Left kidney (tissue), 2 donors: ENCODE data around the gene KCNMA1. TPM values are rescaled to one million over a fixed set of nuclear protein-coding genes. Genes with fewer than 3 reads are reported as not detected.

Experiments used
- DNase-seq: peaks from one replicate; pipeline ENCODE4 v3.0.0-alpha.2; 2013
- polyA plus RNA-seq: library from polyadenylated mRNA; unstranded; fragments of 120-200 nt; gene quantifications from one replicate; pipeline ENCODE4 v1.2.1, GENCODE V29; 2013; ENCODE audit not compliant: insufficient read length

The KCNMA1 gene
- polyA plus RNA-seq, 1 donor = 3.6 TPM

DNA sequence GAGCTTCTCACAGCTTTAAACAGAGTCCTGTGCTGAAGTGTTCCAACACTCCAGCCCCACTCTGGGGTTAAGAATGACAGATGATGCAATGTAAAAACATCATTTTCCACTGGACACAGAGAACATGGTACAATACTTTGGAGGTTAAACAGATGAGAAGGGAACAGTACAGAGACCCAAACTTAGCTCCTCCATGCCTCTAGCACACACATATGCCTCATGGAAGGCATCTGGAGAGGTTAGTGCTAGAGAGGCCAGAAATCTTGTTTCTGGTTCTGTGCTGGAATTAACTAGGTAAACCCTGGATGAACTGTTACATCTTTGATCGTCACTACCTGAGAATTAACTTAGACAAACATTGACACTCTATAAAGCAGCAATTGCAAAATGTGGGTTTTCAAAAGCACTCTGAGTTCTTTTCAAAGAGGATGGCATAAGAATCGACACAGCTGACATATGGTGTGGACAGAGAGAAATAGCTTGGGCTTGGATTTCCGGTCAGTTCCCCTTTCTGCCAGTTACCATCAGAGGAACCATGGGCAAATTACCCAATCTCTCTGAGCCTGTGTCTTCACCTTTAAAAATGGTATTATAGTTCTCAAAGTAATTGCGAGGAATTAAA lies 81.9 kb downstream of the KCNMA1 start:
- no peak for DNase-seq

DNA sequence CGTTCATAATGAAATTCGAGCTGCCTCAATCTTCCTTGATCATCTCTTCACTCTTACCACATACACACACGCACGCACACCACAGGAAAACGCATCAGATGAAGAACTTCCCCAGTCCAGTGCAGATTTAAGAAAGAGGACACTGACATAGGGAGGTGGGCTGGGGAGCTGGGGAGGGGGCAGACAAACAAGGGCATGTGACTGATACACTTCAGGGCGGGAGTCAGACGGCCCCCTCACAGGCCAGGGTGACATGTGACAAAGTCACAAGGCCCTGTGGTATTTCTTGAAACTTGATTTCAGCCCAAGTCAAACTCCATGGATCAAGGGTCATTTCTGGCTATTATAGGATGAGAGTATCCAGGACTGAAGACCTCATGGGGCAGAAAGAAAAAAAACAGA lies 82.6 kb downstream of the KCNMA1 start:
- no peak for DNase-seq

- no peak for DNase-seq
Observed at GRCh38 chr10:77553966-77554365, 83.6 kb downstream of the KCNMA1 start.

- no peak for DNase-seq
Observed at GRCh38 chr10:77553311-77553710, 84.3 kb downstream of the KCNMA1 start.

GRCh38 chr10:77552252-77552651 lies 85.4 kb downstream of the KCNMA1 start:
- no peak for DNase-seq

GRCh38 chr10:77550378-77550777 lies 87.2 kb downstream of the KCNMA1 start:
- no peak for DNase-seq

GRCh38 chr10:77548671-77549070 lies 88.9 kb downstream of the KCNMA1 start:
- DNase-seq = no peak

GRCh38 chr10:77548157-77548556 lies 89.5 kb downstream of the KCNMA1 start:
- DNase-seq = no peak

GRCh38 chr10:77547307-77548050 lies 90.1 kb downstream of the KCNMA1 start:
- no peak for DNase-seq

- no peak for DNase-seq
Observed at GRCh38 chr10:77546042-77546441, 91.6 kb downstream of the KCNMA1 start.

DNA sequence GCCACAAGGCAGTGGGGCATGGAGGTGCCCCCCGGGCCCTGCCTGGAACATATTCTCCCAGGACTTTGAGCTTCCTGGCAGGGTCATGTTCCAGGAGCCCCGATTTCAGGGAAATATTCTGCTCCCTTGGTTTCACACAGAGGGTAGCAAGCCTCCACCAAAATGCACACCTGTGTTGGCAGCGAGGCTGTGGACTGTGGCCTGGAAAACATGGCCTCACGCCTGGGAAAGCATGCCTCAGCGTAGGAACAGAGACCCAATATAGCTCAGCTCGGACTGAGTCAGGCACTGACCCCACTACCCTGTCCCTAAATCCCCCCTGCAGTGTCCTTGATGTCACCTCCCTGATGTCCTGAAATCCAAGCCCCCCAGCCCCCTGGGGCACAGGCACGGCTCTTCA lies 92.0 kb downstream of the KCNMA1 start:
- no peak for DNase-seq

GRCh38 chr10:77544617-77545016 lies 93.0 kb downstream of the KCNMA1 start:
- no peak for DNase-seq

- DNase-seq = no peak
Observed at GRCh38 chr10:77542710-77543259, 94.8 kb downstream of the KCNMA1 start.

- no peak for DNase-seq
Observed at GRCh38 chr10:77541944-77542343, 95.7 kb downstream of the KCNMA1 start.

DNA sequence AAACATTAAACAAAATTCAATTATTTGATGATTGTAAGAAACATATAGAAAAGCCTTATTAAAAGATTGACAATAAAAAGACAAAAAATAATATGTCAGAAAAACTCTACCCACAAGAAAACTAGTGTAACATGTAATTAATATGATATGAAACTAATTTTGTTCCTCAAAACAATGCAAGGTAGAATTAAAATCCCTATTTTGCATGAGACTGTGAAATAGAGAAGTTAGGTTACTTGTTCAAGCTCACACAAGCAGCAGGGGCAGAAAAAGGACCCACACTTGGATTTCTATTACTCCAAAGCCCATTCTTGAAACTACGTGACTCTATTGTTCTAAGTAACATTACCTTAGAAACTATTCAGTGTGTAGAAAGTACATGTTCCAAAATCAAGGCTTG lies 96.4 kb downstream of the KCNMA1 start:
- DNase-seq = no peak

DNA sequence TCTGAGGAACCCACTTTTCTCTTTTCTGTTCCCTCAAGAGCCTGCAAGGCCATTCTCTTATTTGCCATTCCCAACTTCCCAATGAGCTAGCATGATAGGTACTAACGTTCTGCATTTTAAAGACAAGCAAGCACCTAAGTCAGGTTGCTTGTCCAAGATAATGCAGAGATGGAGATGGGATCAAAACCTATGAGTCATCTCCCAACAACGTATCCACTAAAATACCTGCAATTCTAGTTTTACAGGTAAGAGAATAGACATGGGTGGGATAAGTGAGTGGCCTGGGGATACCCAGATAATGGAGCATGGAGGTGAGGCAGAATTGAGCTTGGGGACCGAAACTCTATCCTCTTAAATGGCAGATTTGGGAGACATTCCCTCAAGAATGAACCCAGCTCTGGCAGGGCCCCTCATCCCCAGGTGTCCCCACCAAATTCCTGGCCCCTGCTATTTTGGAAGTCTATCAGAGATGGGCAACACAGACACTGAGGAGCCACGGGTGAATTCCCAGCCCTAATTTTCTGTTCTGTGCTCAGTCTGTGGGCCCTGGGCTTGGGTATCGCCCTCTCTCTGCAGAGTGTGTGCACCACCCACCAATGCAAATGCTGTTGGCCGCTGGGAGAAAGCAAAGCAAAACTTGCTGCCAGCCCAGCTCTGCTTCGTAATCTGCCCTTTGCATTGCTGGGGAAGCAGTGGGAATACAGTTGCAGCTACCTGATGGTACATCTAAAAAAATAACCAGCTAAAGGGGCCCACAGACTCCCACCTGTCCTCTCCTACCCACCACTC lies 98.3 kb downstream of the KCNMA1 start:
- no peak for DNase-seq

DNA sequence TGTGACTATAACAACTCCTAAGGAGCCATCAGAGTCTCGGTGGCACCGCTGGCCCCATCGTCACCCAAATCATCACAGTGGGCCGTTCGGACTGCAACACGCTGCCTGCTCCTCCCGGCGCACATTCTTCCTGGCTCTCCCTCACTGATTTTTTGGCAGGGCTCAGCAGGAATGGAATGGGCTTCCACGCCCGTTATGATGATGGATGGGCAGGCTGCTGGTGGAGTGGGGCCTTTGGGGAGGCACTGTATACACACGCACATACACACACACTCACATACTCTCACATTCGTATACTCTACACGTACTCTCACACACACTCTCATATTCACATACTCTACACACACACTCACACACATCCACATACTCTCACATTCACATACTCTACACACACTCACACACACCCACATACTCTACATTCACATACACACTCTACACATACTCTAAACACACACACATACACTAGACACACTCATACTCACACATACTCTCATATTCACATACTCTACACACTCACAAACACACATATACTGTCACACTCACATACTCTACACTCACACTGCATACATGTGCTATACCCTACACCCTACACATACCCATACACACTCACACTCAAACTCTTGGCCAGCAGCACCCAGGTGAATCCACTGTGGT lies 99.8 kb downstream of the KCNMA1 start:
- no peak for DNase-seq

DNA sequence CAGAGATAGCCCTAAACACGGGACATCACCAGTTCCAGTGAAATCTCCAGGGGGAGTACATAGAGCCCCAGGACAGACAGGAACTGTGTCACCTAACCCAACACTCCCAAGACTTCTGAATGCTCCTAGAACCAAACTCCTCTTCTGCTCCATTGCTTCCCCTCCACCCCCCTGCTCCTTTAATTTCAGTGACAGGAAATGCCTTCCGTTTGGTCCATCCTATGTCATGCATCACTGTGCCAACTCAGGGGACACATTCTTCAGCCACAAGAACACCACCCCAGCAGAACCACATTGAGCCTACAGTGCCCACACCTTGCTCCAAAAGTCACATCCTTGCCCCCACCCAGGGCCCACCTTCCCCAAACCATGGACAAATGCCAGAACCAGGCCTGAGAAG lies 100.5 kb downstream of the KCNMA1 start:
- DNase-seq = no peak

DNA sequence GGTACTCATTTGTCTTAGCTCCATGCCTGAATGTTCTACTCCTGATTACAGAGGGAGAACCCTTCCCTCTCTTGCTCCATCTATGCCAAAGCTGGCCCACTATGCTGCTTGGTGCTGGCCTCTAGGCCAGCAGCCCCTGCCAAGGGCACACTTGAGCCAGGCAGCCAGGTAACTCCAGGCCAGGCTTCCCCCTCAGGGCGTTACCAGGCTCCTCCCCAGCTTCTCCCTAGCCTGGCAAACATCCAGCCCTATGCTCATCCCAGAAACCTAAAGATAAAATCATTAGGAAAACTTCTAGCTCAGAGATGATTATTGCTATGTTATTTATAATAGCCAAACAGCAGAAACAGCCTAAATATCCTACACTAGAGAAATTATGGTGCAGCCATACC lies 103.7 kb downstream of the KCNMA1 start:
- DNase-seq = no peak

DNA sequence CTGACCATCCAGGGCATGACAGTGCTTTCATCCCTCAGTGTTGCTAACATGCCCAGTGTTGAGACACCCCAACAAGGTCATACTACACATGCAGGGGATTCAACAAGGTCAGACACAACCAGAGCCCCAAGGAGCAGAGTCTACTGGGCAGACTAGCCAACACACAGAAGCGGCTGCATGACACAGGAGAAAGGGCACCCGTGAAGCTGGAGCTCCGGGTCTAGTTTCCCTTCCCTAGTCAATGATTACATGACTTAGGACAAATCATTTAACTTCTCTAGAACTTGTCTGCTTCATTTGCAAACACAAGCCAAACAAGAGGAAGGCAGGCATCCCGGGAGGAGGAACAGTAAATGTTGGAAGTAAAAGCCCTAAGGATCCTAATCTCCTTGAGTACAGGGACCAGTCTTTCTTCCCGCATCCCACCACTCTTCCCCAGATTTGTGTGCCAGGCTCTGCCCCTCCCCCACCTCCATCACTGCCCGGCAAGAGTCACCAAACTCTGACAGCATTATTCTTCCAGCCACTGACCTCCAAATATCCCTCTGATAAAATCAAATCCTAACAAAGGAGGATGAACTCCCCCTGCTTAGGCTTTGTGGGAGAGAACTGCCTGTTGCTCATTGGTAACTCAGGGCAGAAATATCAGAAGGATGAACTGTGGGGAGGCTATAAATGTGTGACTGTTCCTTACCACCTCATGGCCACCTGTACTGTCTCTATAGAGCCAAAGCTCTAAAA lies 104.3 kb downstream of the KCNMA1 start:
- DNase-seq = no peak

DNA sequence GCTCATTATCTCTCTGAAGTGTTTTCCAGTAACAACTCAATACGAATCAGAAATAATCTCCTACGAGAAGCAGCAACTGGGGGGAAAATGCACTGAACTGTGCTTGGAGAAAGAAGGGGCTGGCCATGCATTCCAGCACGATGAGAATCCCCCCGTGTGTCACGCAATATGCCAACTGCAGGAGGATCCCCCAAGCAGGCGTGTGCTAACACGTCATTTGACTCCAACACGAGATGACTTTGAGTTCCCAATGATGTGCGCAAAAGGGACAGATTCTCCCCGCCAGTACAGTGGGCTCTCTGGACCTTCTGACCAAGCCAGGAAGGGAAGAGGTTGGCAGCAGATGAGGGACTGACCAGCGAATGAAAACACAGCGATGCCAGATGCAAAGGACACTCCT lies 105.5 kb downstream of the KCNMA1 start:
- no peak for DNase-seq
